NB4 (cell line): ENCODE data around the gene SUPT7L.

Experiments
- CTCF ChIP-seq: IDR thresholded peaks from one replicate; pipeline ENCODE4 v1.5.1; 2012; ENCODE audit warnings: low read depth, low read length
- MAX ChIP-seq: IDR thresholded peaks from 2 replicates; pipeline ENCODE4 v1.6.1; 2011; ENCODE audit warnings: low read depth, low read length
- MYC ChIP-seq: IDR thresholded peaks from 2 replicates; pipeline ENCODE4 v1.6.1; 2011; ENCODE audit warnings: low read depth, low read length
- POLR2A ChIP-seq: IDR thresholded peaks from 2 replicates; pipeline ENCODE4 v1.6.1; 2011; ENCODE audit warnings: mild to moderate bottlenecking; ENCODE audit not compliant: insufficient read length; ENCODE audit errors: extremely low read depth

GRCh38 chr2:27640722-27641245, 22.6 kb downstream of the SUPT7L start:
- TF ChIP-seq POLR2A (no peak), CTCF (no peak), MYC (no peak), MAX (no peak)
